GM21825 (cell line): Measurements from ENCODE around the gene SLC49A3.
"Not testable (repeated sequence)": the region's sequence is repeated elsewhere in the genome, so short reads cannot be mapped to it uniquely, and the experiment has no call there.

Source experiments
- ATAC-seq: cut with Tn5 transposase; IDR thresholded peaks from one replicate; pipeline ENCODE4 v1.9.1; 2021; ENCODE audit warnings: mild to moderate bottlenecking, moderate library complexity; ENCODE audit not compliant: unreplicated experiment

The SLC49A3 gene

GRCh38 chr4:654871-655463 lies 34.0 kb downstream of the SLC49A3 start:
- ATAC-seq = no peak

- ATAC-seq = no peak
Observed at GRCh38 chr4:654503-654845, 34.5 kb downstream of the SLC49A3 start.

GRCh38 chr4:653831-654502 lies 35.0 kb downstream of the SLC49A3 start:
- no peak for ATAC-seq

GRCh38 chr4:653080-653821 lies 35.7 kb downstream of the SLC49A3 start:
- no peak for ATAC-seq

GRCh38 chr4:651884-652642 lies 36.9 kb downstream of the SLC49A3 start:
- no peak for ATAC-seq

- no peak for ATAC-seq
Observed at GRCh38 chr4:650951-651883, 37.7 kb downstream of the SLC49A3 start.

- ATAC-seq = no peak
Observed at GRCh38 chr4:650461-650860, 38.5 kb downstream of the SLC49A3 start.

- ATAC-seq = no peak
Observed at GRCh38 chr4:649751-650310, 39.1 kb downstream of the SLC49A3 start.

GRCh38 chr4:649293-649625 lies 39.7 kb downstream of the SLC49A3 start:
- no peak for ATAC-seq

- ATAC-seq = no peak
Observed at GRCh38 chr4:648579-649292, 40.2 kb downstream of the SLC49A3 start.

GRCh38 chr4:647481-647880 lies 41.5 kb downstream of the SLC49A3 start:
- ATAC-seq = no peak

- ATAC-seq = no peak
Observed at GRCh38 chr4:646460-646859, 42.5 kb downstream of the SLC49A3 start.

- ATAC-seq = not testable (repeated sequence)
Observed at GRCh38 chr4:642366-642765, 46.6 kb downstream of the SLC49A3 start.

- no peak for ATAC-seq
Observed at GRCh38 chr4:637536-638280, 51.2 kb downstream of the SLC49A3 start.

- no peak for ATAC-seq
Observed at GRCh38 chr4:636628-637159, 52.3 kb downstream of the SLC49A3 start.

- ATAC-seq = no peak
Observed at GRCh38 chr4:635851-636627, 52.9 kb downstream of the SLC49A3 start.

- ATAC-seq = not testable (repeated sequence)
Observed at GRCh38 chr4:635066-635835, 53.7 kb downstream of the SLC49A3 start.
